NCI-H1092 (cell line): Measurements from ENCODE around the gene BCAR3.

Experiments used
- DNase-seq: peaks from one replicate; lab custom pipeline; 2025; lab: John Stamatoyannopoulos, UW

The BCAR3 gene

DNA sequence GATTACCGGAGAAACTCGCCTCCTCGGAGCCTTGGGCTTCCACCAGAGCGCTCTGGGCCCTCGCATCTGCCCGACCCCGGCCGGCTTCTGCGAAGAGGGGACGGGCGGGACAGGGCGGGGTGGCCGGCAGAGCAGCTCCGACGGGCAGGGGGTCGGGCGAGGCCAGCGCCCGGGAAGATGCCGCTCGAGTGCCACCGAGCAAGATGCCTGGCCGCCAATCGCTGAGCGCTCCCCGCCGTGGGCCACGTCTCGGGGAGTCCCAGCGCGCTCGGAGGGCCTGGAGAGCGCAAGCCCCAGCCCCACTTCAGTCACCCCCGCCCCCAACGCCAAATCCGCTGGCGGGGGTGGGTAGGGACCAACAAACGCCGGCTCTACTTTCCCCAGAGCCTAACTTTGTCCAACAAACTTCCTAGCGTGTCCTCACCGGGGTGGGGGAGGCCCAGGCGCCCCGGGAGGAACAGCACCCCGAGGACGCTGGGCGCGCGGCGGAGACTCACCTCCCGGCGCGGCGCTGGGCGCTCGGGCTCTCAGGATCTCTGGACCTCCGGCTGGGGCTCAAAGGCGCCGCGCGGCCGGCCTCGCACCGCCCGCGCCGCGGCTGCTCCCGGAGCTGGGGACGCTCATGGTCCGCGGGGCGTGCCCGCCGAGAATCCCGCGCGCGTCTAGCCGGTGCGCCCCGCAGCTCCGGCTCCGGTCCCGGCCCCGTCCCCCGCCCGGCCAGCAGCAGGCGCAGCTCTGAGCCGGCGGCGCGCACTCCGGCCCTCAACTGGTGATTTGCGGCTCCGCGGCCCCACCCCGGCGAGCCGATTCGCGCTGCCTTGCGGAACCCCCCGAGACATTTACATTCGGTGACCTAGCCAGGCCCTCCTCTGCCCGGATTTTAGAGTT lies at the start of gene BCAR3:
Gene BCAR3, minus strand, starts transcription at position 737 of the 888 bp plus-strand sequence. CDS start 6,907 bp downstream, outside the sequence.
- DNase-seq: peak; percentile 33

GRCh38 chr1:93730621-93731020 lies 49.0 kb upstream of the BCAR3 start:
- no peak for DNase-seq

GRCh38 chr1:93729906-93730305 lies 48.3 kb upstream of the BCAR3 start:
- no peak for DNase-seq

- no peak for DNase-seq
These were observed 47.9 kb upstream of the BCAR3 start for GRCh38 chr1:93729502-93729901.

GRCh38 chr1:93728480-93729131 lies 47.0 kb upstream of the BCAR3 start:
- no peak for DNase-seq

- DNase-seq: no peak
These were observed 42.2 kb upstream of the BCAR3 start for GRCh38 chr1:93723733-93724270.

DNA sequence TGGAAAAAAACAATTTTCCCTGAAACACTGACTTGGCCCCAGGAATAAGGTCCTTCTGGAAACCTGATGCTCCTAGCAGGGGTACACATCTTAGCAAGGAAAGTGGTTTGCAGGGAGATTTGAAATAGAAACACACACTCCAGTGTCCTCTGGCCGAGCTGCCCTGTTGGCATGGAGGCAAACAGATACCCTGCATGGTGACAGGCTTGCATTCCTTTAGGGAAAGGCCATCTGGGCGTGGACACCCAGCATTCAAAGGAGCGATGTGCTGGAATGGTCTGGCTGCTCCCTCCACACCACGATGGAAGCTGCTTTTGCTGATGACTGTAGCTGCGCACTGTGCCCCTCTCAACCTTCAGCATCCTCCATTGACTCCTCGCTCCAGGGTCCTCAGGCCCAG lies 41.5 kb upstream of the BCAR3 start:
- DNase-seq: no peak

- DNase-seq: no peak
These were observed 40.7 kb upstream of the BCAR3 start for GRCh38 chr1:93722081-93723031.

DNA sequence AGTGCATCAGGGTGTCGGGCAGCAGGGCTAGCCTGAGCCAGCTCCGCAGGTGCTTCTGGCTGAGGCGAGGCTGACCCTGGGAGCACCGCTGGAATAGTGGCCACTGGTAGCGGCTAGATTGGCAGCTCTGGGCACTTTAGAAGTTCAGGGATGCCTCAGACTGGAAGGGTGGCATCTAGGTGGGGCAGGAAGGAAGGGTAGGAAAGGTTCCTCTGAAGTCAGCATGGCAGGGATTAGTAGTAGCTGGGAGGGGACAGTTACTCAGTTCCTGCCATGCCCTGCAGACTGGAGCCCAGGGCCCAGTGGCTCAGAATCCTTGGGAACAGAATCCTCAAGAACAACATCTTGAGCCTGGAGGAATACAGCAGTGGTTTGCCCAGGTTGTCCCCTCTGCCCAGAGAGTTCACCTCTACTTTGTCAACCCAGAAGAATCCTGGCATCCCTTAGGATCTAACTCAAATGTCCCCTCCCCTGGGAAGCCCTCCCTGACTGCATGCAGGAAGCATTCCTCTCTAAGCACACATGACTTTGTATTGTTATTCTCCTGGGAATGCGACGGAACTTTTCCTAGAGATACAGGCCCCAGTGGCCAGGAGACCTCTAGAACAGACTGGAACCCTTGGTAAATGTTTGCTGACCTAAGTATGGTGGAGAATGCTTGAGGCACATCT lies 39.5 kb upstream of the BCAR3 start:
- DNase-seq: no peak

DNA sequence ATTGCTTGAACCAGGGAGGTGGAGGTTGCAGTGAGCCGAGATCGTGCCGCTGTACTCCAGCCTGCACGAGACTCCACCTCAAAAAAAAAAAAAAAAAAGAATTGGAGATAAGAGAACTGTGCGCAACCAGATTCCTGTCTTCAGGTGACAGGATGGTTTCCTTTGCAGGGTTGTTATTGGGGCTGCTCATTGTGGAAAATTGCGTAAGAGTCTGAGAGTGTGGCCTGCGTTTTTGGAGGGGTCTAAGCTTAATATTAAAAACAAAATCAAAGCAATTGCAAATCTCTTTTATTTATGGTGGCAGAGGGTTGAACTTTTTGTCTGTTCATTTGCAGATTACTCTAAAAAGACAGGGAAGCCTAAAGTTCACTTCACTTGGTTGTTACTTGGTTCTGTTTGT lies 36.0 kb upstream of the BCAR3 start:
- no peak for DNase-seq

DNA sequence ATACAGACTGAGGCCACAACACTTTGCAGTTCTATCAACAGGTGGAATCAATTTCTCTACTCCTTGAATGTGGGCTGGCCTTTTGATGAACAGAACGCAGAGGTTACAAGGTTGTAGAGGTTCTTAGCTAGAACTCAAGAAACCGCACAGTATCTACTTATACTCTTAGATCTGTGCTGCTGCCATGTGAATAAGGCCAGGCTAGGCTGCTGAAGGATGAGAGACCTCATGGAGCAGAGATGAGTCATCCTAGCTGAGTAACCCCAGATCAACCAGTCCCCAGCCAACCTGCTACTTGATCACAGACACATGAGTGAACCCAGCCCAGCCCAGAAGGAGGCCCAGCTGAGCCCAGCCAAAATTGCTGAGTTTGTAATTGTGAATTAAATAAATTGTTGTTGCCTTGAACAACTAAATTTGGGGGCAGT lies 35.3 kb upstream of the BCAR3 start:
- DNase-seq: no peak

DNA sequence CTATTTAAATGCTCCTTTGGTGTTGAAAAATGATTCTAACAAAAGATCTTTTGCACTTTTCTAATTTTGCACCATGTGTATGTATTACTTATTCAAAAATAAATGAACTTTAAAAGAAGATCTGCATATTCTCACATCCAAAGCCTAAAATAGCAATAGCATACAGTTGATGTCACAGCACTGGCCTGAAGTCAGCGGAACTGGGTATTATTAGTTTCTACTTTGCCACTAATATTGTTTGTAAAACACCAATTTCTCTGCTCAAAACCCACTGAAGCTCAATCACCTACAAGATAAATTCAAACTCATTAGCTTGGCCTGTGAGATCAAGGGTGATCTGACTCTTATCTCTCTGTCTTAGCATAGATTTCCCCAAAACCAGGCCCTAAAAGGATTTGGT lies 34.5 kb upstream of the BCAR3 start:
- DNase-seq: no peak

- peak; percentile 49 for DNase-seq
These were observed 34.0 kb upstream of the BCAR3 start for GRCh38 chr1:93715529-93716126.

DNA sequence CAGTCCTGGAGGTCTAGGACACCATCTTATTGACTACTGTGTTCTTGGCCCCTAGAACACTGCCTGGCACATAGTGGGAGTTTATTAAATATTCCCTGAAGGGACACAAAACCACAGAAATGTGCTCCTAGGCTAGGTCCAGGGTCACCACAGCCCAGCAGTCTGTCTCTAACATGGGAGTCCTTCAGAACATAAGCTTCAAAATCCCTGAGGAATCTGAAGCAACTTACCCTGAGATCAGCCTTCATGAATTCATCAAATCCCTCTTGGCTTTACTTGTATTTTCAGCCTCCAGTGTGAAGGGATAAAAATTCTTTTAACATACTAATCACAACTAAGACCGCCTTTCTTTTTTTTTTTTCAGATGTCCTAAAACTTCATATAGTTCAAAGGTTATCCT lies 32.7 kb upstream of the BCAR3 start:
- DNase-seq: no peak

DNA sequence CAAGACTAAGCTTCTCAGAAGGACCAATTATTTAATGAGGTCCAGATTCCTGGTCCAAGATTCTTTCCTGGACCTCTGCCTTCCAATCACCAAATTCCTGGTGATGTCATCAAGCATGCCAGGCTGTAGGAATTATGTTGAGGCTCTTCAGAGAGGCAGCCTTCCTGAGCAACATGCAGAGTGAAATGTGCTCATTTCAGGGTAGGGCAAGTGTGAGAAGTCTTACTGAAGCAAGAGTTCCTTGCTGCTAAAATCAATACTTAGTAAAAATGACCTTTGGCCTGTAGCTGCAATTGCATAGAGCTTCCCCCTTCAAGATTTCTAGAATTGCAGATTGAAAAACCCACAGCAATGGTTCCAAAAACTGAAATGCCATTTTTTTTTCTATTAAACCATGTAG lies 31.7 kb upstream of the BCAR3 start:
- no peak for DNase-seq

GRCh38 chr1:93712741-93713140 lies 31.1 kb upstream of the BCAR3 start:
- DNase-seq: no peak

DNA sequence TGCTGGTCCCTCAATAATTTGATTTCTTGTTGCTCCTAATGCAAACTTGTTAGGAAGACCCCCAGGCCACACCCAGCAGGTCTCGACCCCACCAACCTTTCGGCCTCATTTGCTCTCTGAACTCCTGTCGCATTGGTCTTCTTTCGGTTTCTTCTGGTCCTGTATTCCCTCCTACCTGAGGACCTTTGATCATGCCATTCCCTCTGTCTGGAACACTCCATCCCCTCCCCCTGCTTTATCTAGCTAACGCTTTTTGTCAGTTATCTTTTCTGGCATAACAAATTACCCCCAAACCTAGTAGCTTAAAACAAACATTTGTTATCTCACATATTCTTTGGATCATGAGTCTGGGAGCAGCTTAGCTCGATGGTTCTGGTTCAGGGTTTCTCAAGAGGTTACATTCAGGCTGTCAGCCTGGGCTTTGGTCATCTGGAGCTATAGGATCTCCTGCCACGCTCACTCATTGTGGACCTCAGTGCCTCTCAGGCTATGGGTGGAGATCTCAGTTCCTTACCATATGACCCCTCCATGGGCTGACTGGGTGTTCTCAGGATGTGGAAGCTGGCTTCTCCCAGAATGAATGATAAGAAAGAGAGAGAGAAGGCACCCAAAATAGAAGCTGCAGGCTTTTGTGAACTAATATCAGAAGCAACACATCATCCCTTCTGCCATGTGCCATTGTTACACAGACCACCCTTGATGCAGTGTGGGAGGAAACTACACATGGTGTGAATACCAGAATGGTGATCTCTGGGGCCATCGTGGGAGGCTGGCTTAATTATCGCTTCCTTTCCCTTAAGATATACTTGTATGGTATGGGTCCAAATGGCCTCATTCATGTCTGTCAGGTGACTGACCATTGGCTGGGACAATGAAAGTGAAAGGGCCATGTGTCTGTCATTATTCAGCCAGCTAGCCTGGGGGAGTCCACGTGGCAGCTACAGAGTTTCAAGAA lies 29.1 kb upstream of the BCAR3 start:
- no peak for DNase-seq

DNA sequence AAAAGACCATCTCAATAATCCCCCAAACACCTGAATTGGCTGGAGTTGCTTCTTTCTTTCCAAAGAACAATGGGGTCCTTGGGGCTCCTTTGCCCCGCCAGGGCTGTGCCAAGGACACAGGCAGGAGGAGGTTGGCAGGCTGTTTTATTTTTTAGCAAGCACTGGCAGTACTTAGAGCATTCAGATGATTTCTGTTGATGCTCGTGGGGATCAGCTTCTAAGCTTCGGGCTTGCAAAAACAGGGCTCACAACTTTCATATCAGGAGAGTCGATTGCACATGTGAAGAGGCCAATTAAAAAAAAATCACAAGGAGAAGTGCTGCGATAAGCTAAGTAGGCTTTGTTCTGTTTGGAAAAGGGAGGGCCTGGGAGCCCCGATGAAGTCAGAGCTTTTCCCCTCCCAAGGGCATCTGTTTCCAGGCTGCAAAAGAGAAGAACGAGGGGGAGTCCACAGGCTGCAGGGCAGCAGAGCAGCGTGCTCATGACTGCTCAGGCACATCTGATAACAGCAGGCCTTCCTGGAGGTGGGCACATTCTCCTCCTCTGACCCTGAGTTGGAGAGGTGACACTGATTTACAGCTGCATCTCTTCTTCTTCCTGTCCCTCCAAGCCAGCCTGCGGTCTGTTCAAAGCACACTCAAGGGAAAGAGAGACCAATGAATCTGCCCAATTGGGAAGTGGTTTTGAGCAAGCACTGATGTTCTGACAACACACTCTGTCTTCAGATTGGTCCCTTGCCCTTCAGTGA lies 27.3 kb upstream of the BCAR3 start:
- DNase-seq: peak; percentile 43

DNA sequence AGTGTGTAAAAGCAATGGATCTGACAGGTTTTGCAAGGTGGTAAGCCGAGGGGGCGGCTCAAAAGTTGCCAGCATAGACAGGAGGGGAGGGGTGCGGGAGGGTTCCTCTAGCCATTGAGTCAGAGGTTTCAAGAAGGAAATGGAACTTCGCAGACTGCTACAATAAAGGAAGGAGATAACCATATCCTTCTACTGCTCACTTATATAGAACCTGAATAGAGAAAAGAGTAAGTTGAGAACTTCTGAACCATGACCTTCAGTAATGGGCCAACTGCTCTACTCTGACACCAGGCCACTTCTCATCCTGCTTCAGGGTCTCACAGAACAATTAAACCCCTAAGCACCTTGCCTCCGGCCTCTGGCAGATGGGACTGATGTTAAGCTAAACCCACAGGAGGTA lies 26.3 kb upstream of the BCAR3 start:
- DNase-seq: no peak
